Choroid plexus epithelial cell (primary cell): ENCODE data around the gene ZNF462.
"Not testable (repeated sequence)": the region's sequence is repeated elsewhere in the genome, so short reads cannot be mapped to it uniquely, and the experiment has no call there.

Source experiments
- DNase-seq: peaks from one replicate; pipeline ENCODE4 v3.0.0-alpha.2; 2010; ENCODE audit warnings: low read depth
- H3K4me3 ChIP-seq: 2 replicates; pipeline ENCODE4 v1.5.1; 2011; ENCODE audit warnings: low read depth, mild to moderate bottlenecking, control low read depth, low read length, moderate library complexity
- CTCF ChIP-seq: conservative IDR thresholded peaks from 2 replicates; pipeline ENCODE4 v1.5.1; 2011; ENCODE audit warnings: low read depth, mild to moderate bottlenecking, control low read depth, inconsistent platforms, low read length, moderate library complexity

The ZNF462 gene

DNA sequence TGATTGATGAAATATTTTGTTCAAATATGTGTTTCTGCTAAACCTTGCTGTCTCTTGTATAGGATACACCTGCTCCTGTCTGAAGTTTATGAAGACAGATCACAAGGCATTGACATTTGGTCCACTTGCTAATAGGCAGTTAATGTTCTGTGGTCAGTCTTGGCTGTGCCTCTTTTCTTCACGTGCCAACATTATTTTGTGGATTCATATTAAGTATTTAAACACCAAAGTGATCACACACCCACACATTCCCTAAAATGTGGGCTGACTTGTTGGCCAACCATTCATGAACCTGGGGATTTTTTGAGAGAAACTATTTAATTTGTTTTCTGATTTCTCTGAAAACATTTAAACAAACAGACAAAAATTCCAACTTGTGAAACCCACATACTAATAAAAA is 33.7 kb downstream of the ZNF462 start:
- no peak overlapping the region for H3K4me3 ChIP-seq
- no peak for TF ChIP-seq CTCF
- DNase-seq, result no peak

DNA sequence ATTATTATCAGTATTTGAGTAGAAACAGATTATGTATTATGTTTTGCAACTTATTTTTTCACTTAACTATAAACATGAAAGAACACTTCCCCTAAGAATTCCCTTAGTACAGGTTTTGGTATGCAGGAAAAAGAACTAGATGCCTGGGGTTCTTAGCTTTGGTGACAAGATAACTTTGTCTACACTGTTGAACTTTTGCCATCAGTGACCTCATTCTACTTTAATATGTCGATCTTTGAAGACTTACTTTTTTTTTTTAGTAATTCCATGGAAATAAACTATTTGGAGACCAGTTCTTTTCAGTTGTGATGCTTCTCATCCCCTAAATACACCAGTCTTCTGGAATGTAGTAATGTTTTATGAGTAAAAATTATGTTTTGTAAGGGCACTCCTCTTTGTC is 34.3 kb downstream of the ZNF462 start:
- DNase-seq, result no peak
- no peak for TF ChIP-seq CTCF
- H3K4me3 ChIP-seq, result no peak overlapping the region

DNA sequence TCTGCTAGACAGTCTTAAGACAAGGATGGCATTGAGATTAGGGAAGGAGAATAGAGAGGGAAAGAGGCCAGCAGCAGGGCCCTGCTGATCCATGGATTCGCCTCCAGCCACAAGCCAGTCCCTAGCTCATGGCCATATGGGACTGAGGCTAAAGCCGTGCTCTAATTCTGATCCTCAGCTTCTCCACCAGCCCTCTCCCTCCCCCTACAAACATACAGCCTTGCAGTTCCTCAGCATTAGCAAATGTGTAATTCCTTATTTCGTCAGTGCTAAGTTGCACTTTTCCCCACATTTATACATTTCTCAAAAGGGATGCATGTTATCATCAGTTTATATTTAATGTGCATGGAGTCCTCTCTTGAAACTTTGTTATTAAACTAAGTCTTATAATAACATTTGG is 34.8 kb downstream of the ZNF462 start:
- no peak for DNase-seq
- no peak overlapping the region for H3K4me3 ChIP-seq
- no peak for TF ChIP-seq CTCF

GRCh38 chr9:106900523-106900922 is 37.6 kb downstream of the ZNF462 start:
- not testable (repeated sequence) for H3K4me3 ChIP-seq, DNase-seq

DNA sequence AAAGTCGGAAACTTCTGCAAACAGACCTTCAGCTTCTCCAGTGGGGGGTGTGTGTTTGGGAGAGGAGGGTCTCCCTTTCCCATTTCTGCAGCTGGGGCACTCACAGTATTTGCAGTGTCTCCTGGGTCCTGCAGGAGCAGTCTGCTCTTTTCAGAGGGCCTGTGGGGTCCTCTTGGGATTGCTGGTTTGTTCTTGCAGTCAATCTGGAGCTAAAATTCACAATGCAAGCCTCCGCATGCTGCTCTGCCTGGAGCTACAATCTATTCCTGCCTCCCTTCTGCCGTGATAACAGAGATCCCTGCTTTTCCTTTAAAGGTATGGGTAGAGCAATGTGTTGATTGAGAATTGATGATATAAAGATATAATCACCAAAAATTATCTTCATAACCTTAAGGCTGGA is 43.2 kb downstream of the ZNF462 start:
- DNase-seq, result no peak
- H3K4me3 ChIP-seq, result no peak overlapping the region
- no peak for TF ChIP-seq CTCF

DNA sequence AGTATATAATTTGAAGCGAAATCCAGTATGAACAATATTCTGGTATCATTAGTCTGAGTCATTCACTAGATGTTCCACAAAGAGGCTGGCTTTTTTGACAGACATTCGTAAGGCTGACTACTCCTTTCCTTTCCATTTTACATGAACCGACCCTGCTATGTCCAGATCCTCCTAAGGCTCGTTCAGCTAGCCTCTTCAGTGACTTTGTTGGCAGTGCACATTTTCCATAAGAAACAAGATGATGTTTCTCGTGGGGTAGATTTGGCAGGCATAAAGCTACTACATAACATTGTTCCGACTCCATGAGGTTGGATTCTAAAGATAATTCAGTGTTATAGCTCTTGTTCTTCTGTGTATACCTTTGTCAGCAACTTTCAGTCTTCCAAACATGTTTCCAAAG is 49.0 kb downstream of the ZNF462 start:
- no peak for DNase-seq
- H3K4me3 ChIP-seq, result no peak overlapping the region
- TF ChIP-seq CTCF, result no peak

GRCh38 chr9:106913276-106913675 is 50.3 kb downstream of the ZNF462 start:
- no peak overlapping the region for H3K4me3 ChIP-seq
- no peak for TF ChIP-seq CTCF

DNA sequence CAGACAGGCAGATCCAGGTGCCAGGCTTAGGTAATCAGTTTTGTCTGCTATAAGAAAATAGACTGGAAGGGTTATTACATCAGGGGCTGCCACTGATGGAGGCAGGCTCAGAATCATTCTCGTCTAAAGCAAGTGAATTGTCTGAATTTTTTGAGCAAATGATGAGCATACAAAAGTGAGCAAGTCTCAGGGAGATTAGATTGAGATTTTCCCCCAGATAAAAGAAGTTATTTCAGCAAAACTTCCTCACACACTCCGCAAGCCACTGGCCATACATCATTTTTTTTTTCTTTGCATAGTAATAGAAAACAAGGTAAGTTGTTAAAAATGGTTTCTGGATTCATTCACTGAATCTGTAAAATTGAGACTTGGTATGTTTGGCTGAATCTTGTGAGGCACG is 52.9 kb downstream of the ZNF462 start:
- DNase-seq, result no peak
- no peak for TF ChIP-seq CTCF
- no peak overlapping the region for H3K4me3 ChIP-seq

More at GRCh38 chr9:106913276-106913675, 50.3 kb downstream of the ZNF462 start:
- DNase-seq, result no peak
